BE2C (cell line): ENCODE data around the gene PPP1R9B.

Experiments
- DNase-seq: peaks from one replicate; pipeline ENCODE4 v3.0.0-alpha.2; 2020
- H3K27me3 ChIP-seq: fragments of 250-450 bp; sonication (Bioruptor Pico); 2 replicates; pipeline ENCODE4 v1.5.1; 2020; ENCODE audit warnings: mild to moderate bottlenecking
- H3K36me3 ChIP-seq: fragments of 250-450 bp; sonication (Bioruptor Pico); 2 replicates; pipeline ENCODE4 v1.5.1; 2020; ENCODE audit warnings: mild to moderate bottlenecking
- H3K4me1 ChIP-seq: fragments of 250-450 bp; sonication (Bioruptor Pico); 2 replicates; pipeline ENCODE4 v1.5.1; 2020
- H3K4me3 ChIP-seq: 2 replicates; pipeline ENCODE4 v1.5.1; 2011; ENCODE audit warnings: low read depth, low read length
- H3K9me3 ChIP-seq: fragments of 250-450 bp; sonication (Bioruptor Pico); 2 replicates; pipeline ENCODE4 v1.5.1; 2020
- CTCF ChIP-seq: IDR thresholded peaks from 2 replicates; pipeline ENCODE4 v1.5.1; 2012; ENCODE audit warnings: mild to moderate bottlenecking, low read depth, low read length

The PPP1R9B gene

GRCh38 chr17:50129353-50129727, 21.1 kb downstream of the PPP1R9B start:
- TF ChIP-seq CTCF: no peak
- DNase-seq: no peak
- Histone ChIP-seq H3K9me3 (no peaks in the 10 kb centered on the region), H3K36me3 (peaks cover 3% of the 10 kb centered on the region; the same call in 1 of the 2 replicates), H3K27me3 (peaks cover 7% of the 10 kb centered on the region), H3K4me1 (peaks cover 20% of the 10 kb centered on the region), H3K4me3 (peak overlapping the region; percentile 23)

GRCh38 chr17:50128441-50129352, 21.8 kb downstream of the PPP1R9B start:
- no peak for DNase-seq

GRCh38 chr17:50127697-50128361, 22.6 kb downstream of the PPP1R9B start:
- peaks cover 7% of the 10 kb centered on the region for H3K27me3 ChIP-seq
- DNase-seq: no peak
- no peak overlapping the region for H3K4me3 ChIP-seq
- TF ChIP-seq CTCF: no peak
- H3K9me3 ChIP-seq: no peaks in the 10 kb centered on the region
- peaks cover 15% of the 10 kb centered on the region for H3K4me1 ChIP-seq
- no peaks in the 10 kb centered on the region for H3K36me3 ChIP-seq

More at GRCh38 chr17:50128441-50129352, 21.8 kb downstream of the PPP1R9B start:
- no peak overlapping the region for H3K4me3 ChIP-seq
- H3K36me3 ChIP-seq: no peaks in the 10 kb centered on the region
- peaks cover 7% of the 10 kb centered on the region for H3K27me3 ChIP-seq
- peaks cover 18% of the 10 kb centered on the region for H3K4me1 ChIP-seq
- H3K9me3 ChIP-seq: no peaks in the 10 kb centered on the region
- TF ChIP-seq CTCF: no peak

- no peaks in the 10 kb centered on the region for H3K36me3 ChIP-seq
- no peak for TF ChIP-seq CTCF
- no peaks in the 10 kb centered on the region for H3K9me3 ChIP-seq
- peaks cover 7% of the 10 kb centered on the region for H3K27me3 ChIP-seq
- no peak for DNase-seq
- no peak overlapping the region for H3K4me3 ChIP-seq
- peaks cover 10% of the 10 kb centered on the region; the same call in 1 of the 2 replicates for H3K4me1 ChIP-seq
Observed at GRCh38 chr17:50125420-50125997, 25.0 kb downstream of the PPP1R9B start.

- Histone ChIP-seq H3K36me3 (no peaks in the 10 kb centered on the region), H3K9me3 (no peaks in the 10 kb centered on the region), H3K4me3 (no peak overlapping the region), H3K27me3 (peaks cover 3% of the 10 kb centered on the region; the same call in 1 of the 2 replicates), H3K4me1 (peaks cover 10% of the 10 kb centered on the region; the same call in 1 of the 2 replicates)
- no peak for TF ChIP-seq CTCF
- no peak for DNase-seq
Observed at GRCh38 chr17:50123649-50124349, 26.7 kb downstream of the PPP1R9B start.
